Thoracic aorta (tissue), 2 donors: ENCODE measurements around the gene HSPH1. TPM values are rescaled to one million over a fixed set of nuclear protein-coding genes. Genes with fewer than 3 reads are reported as not detected.
"Not testable (repeated sequence)": the region's sequence is repeated elsewhere in the genome, so short reads cannot be mapped to it uniquely, and the experiment has no call there.

ENCODE experiments used
- ATAC-seq: fragments of 150-250 bp; one replicate; pipeline ENCODE4 v1.8.0; 2017; ENCODE audit warnings: low read depth; ENCODE audit not compliant: insufficient number of reproducible peaks, low FRiP score
- DNase-seq: peaks from one replicate; pipeline ENCODE4 v3.0.0-alpha.2; 2020; ENCODE audit warnings: low spot score
- H3K27ac ChIP-seq, 2 donors: fragments of 200-600 bp; sonication (generic); 1 replicate in 1 of 2; 2 replicates in 1 of 2; pipeline ENCODE4 v1.5.1; 2016; ENCODE audit warnings: mild to moderate bottlenecking in 2 of 2, moderate library complexity in 2 of 2
- H3K27me3 ChIP-seq: fragments of 200-600 bp; sonication (generic); replicated peaks from 2 replicates; pipeline ENCODE4 v1.6.0; 2016; ENCODE audit warnings: mild to moderate bottlenecking; ENCODE audit not compliant: insufficient read depth
- H3K36me3 ChIP-seq: fragments of 200-600 bp; sonication (generic); one replicate; pipeline ENCODE4 v1.5.1; 2016
- H3K4me1 ChIP-seq, 2 donors: fragments of 200-600 bp; sonication (generic); 1 replicate in 1 of 2; 2 replicates in 1 of 2; pipeline versions ENCODE4 v1.5.1 to v1.6.0; 2016; ENCODE audit warnings: low read depth in 2 of 2, mild to moderate bottlenecking in 1 of 2; ENCODE audit not compliant: control insufficient read depth in 1 of 2
- H3K4me3 ChIP-seq: fragments of 200-600 bp; sonication (generic); 2 replicates; pipeline ENCODE4 v1.5.1; 2016; ENCODE audit warnings: mild to moderate bottlenecking
- H3K9me3 ChIP-seq: fragments of 200-600 bp; sonication (generic); 2 replicates; pipeline ENCODE4 v1.5.1; 2016
- CTCF ChIP-seq: fragments of 200-600 bp; sonication (generic); IDR thresholded peaks from one replicate; pipeline ENCODE4 v1.5.1; 2019; ENCODE audit warnings: antibody characterized with exemption
- total RNA-seq, 2 donors: library from RNA; depleted of rRNA; stranded (reverse); fragments of >200 nt; gene quantifications; one replicate each; pipeline versions ENCODE4 v1.1.0 to v1.2.3, GENCODE V29; 2016

Gene HSPH1
- total RNA-seq, 2 donors from 2014 or later = 21.4 to 52.7 TPM

- no peaks in the 10 kb centered on the region for H3K4me1 ChIP-seq
- H3K27me3 ChIP-seq = no peaks in the 10 kb centered on the region
- TF ChIP-seq CTCF = no peak
- no peak overlapping the region for H3K27ac ChIP-seq
- ATAC-seq = no peak
- no peaks in the 10 kb centered on the region for H3K36me3 ChIP-seq
- no peak for DNase-seq
- H3K4me3 ChIP-seq = no peak overlapping the region
- no peaks in the 10 kb centered on the region for H3K9me3 ChIP-seq
These were observed 58.8 kb downstream of the HSPH1 start for GRCh38 chr13:31102905-31103304.

GRCh38 chr13:31101472-31102170, 60.1 kb downstream of the HSPH1 start:
- Histone ChIP-seq H3K27ac (no peak overlapping the region), H3K9me3 (no peaks in the 10 kb centered on the region), H3K4me1 (no peaks in the 10 kb centered on the region), H3K27me3 (no peaks in the 10 kb centered on the region), H3K4me3 (no peak overlapping the region), H3K36me3 (no peaks in the 10 kb centered on the region)
- DNase-seq (no peak), ATAC-seq (no peak)
- TF ChIP-seq CTCF = no peak

- no peaks in the 10 kb centered on the region for H3K9me3 ChIP-seq
- no peak overlapping the region for H3K27ac ChIP-seq
- no peaks in the 10 kb centered on the region for H3K36me3 ChIP-seq
- no peak for TF ChIP-seq CTCF
- no peaks in the 10 kb centered on the region for H3K27me3 ChIP-seq
- DNase-seq = no peak
- ATAC-seq = no peak
- H3K4me1 ChIP-seq = no peaks in the 10 kb centered on the region
- H3K4me3 ChIP-seq = no peak overlapping the region
These were observed 61.0 kb downstream of the HSPH1 start for GRCh38 chr13:31100721-31101120.

GRCh38 chr13:31097911-31098434, 63.7 kb downstream of the HSPH1 start:
- not testable (repeated sequence) for H3K4me1 ChIP-seq, ATAC-seq, H3K9me3 ChIP-seq, H3K36me3 ChIP-seq, DNase-seq, H3K27ac ChIP-seq, H3K27me3 ChIP-seq, H3K4me3 ChIP-seq

GRCh38 chr13:31096654-31097302, 64.9 kb downstream of the HSPH1 start:
- no peak for TF ChIP-seq CTCF
- ATAC-seq (no peak), DNase-seq (no peak)
- Histone ChIP-seq H3K4me3 (no peak overlapping the region), H3K27me3 (no peaks in the 10 kb centered on the region), H3K36me3 (no peaks in the 10 kb centered on the region), H3K27ac (no peak overlapping the region), H3K4me1 (no peaks in the 10 kb centered on the region), H3K9me3 (no peaks in the 10 kb centered on the region)
